DMS53 treated with DMSO at 0.1 percent for 48 hours (cell line): ENCODE results near the gene TIMP1.

Experiments used
- DNase-seq: peaks from one replicate; lab custom pipeline; 2025; ENCODE audit not compliant: unreplicated experiment; lab: John Stamatoyannopoulos, UW

TIMP1 gene

DNA sequence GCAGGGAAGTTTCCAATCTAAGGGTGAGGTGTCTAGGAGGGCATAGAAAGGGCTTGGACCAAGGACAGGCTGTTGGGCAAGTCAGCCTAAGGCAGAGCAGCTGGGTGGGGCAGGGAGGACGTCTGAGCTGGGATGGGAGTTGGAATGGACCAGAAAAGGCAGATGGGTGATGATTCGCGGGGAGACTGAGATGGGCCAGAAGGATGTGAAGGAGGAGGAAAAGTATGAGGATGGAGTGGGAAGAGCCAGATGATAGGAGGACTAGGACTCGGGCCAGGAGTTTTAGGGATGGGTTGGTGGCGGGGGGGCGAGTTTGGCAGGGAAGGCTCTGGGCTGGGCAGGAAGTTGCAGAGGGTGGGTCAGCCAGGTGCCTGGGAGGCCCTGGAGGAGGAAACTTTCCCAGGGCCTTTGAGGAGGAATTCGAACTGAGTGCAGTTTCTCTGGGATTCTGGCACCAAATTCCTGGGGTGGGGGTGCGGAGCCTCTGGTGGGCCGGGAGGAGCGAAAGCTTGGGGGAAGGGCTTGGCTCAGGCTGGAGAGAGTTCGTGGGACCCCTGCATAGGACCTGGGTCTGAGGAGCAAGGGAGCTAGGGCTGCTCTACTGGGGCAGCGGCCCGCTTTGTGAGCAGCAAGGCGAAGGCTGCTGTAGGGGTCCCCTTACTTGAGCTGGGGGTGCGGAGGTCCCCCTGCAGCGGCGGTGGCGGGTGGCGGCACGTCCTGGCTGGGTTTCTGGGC, 8.7 kb upstream of the TIMP1 start:
- no peak for DNase-seq

DNA sequence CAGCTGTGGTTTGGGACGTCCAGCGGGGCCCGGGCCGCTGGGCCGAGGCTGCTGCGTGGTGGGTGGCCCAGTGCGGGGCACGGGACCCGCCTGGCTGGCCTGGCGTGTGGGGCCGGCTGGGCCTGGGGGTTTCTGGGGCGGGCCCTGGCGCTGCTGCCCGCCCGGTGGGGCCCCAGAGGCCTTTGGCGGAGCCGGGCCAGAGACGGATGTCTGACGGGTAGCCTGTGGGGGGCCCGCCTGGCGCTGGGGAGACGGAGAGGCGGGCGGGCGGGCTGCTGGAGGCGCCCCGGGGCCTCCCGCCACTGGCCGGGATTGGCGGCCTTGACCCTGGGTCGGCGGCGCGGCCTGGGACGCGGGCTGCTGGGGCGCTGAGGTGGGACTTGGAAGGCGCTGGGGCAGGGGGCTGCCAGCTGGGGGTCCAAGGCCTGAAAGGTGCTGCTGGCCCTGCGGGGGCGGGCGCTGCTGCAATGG, 8.1 kb upstream of the TIMP1 start:
- no peak for DNase-seq

DNA sequence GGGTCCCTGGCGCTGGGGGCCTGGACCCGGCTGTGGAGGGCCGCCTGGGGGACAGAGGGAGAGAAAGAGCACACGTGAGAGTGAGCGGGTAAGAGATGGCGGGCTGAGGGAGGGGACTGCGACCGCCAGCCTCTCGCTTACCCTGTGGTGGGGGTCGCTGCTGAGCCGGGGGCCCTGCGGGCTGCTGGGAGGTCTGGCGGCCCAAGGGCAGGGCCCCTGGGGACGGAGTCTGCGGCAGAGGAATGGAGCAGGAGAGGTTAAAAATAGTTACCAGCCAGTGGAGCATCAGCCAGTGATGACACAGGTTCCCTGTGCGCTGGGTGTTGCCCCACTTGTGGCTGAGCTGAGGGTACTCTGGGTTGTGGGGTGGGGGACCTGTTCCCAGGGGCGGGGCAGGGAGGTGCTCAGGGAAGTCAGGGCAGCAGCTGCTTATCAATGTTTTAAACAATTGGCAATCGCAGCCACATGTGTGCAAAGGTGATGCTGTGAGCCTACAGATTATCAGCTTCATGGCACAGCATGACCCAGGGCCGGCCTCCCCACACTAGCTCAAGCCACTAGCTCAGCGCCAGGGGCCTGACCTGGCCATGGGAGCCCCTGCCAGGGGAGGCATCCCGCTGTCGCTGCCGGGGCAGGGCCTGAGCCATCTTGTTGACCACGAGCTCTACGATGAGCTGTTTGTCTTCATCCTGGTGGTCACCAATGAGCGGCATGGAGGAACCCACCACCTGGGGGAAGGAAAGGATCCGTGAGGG, 7.5 kb upstream of the TIMP1 start:
- no peak for DNase-seq

DNA sequence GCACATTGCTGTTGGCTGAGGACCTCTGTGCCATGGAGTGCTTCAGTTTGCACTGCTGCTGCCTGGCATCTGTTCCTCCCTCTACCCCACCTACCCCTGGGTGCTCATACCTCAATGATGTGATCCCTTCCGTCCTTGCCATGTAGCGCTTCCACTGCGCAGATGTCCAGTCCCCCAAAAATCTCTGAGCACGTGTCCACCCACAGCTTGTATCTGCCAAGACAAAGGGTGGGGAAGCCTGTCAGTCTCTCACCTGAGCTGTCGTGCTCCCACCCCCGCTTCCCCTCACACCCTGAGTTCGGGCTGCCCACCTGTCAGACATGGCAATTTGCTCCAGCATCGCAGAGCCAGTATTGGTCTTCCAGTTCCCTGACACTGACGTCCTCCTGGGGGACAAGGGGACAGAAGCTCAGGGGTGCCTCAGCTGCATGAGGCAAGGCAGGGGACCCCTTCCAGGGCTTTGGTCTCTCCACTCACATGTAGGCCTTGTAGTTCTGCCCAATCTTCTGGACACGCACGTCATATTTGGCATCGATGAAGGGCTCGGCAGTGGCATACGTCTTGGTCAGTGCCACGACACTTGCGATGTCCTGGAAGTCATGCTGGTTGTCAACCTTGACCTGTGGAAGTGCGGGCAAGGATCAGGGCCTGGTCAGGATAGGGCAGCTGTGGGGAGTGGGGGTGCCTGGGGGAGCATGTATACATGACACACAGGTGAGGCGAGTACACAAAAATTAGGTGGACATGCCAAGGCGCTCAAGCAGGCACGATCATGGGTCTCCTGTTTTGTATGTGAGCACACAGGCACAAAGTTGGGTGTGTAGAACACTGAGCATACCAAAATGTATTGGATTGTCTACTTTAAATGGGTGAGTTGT, 6.0 kb upstream of the TIMP1 start:
- no peak for DNase-seq

DNA sequence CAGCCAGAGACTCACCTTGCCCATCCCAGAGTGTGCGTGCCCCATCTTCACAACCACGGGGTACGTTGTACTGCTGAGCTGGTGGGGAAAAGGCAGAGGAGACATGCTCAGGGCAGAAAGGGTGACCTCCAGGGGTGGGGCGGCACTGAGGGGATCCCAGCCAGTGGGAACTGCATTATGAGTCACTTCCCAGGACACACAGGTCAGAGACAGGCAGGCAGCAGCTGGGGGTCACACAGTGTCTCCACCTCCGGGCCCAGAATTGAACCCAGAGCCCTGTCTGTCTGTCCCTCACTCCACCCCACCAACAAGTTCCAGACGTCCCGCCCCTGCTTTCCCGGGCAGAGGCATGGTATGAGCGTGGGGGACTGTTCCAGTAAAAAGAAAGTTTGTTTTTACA, 4.8 kb upstream of the TIMP1 start:
- DNase-seq, result no peak

DNA sequence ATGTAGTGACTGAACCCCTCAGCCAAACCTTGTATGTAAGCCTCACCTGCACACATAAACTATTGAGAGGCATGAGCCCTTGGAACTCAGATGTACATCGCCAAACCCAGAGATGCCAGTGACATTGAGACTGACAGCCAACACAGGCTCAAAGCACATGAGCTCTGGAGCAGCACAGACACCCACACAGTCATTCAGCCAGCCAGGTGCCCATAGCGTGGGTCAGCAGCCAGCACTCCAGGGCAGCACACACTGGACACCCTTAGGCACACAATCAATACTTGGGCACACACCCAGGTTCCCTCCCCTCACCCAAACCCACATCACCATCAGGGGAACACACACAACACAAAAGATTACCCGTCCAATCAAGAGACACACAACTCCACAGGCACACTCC, 4.3 kb upstream of the TIMP1 start:
- no peak for DNase-seq

DNA sequence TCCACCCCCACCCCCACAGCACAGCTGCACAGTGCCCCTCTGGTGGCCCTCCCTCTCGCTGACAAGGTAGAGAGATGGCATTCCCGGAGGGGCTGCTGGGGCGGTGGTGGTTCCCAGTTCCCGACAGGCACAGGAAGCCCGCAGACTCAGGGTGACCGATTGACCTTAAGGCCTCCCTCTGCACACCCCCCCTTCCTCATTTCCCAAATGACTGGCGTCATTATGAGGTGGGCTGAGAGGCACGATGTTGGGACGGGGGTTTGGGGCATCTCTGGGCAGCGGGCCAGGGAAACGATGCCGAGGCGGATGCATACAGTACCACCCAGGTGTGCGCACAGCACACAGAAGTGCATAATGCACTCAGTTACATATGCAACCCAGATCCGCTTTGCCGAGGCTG, 3.5 kb upstream of the TIMP1 start:
- DNase-seq, result no peak

DNA sequence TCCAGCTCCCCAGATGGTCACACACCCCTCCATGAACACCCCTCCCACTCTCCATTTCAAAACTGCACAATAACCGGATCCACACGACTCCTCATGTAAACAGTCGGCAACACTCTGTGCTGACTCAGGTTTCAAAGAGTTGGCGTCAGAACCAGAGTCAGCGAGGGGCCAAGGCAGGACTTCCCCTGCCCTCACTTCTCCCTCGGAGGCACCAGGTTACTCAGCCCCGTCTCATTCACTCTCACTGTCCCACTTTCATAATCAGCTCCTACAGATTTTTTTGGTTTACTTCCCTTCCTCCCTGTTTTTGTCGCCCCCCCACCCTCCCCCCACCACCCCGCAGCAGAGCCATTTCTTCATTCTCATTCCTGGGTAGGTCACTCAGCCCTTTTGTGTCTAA, 2.7 kb upstream of the TIMP1 start:
- DNase-seq, result no peak

DNA sequence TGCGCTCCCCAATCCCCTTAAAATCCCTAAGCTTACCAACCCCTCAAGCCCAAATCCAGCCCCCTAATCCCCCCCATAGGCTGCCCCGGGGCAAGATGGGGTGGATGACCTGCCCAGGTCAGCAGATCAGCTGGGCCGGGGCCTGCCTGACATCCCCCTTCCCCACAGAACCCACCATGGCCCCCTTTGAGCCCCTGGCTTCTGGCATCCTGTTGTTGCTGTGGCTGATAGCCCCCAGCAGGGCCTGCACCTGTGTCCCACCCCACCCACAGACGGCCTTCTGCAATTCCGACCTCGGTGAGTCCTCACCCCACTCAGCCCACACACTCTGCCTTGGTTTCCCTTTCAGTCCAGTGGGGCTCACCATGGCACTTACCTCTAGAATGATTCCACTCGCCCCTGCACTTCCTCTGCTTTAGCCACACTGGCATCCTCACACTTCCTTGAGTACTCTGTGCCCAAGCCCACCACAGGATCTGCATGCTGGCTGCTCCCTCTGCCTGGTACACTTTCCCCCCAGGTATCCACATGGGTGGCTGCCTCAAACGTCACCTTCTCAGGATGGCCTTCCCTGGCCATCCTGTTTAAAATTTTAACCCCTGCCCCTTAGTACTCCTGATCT, 1.1 kb downstream of the TIMP1 start:
- DNase-seq, result no peak

DNA sequence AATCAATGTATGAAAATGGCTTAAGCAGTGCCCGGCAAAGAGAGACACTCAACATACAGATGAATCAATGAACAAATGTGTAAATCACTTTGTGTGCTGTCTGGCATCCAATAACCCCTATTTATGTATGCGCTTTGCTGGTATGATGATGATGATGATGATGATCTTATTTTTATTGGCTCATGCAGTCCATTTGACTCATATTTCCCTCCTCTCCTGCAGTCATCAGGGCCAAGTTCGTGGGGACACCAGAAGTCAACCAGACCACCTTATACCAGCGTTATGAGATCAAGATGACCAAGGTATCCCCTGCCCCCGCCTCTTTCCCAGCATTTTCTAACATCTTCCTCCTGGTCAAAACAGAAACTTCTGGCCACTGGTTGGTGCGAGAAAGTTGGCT, 2.5 kb downstream of the TIMP1 start:
- no peak for DNase-seq

DNA sequence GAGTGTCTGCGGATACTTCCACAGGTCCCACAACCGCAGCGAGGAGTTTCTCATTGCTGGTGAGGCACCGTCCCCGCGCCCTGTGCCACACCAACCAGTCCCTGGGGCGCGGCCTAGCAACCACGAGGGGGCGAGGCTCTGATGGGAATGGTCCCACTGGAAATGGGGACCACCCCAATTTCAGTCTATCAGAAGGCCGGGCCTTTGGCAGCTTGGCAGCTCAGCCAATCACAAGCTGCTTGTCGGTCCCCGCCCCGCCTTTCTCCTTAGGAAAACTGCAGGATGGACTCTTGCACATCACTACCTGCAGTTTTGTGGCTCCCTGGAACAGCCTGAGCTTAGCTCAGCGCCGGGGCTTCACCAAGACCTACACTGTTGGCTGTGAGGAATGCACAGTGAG, 3.0 kb downstream of the TIMP1 start:
- no peak for DNase-seq

DNA sequence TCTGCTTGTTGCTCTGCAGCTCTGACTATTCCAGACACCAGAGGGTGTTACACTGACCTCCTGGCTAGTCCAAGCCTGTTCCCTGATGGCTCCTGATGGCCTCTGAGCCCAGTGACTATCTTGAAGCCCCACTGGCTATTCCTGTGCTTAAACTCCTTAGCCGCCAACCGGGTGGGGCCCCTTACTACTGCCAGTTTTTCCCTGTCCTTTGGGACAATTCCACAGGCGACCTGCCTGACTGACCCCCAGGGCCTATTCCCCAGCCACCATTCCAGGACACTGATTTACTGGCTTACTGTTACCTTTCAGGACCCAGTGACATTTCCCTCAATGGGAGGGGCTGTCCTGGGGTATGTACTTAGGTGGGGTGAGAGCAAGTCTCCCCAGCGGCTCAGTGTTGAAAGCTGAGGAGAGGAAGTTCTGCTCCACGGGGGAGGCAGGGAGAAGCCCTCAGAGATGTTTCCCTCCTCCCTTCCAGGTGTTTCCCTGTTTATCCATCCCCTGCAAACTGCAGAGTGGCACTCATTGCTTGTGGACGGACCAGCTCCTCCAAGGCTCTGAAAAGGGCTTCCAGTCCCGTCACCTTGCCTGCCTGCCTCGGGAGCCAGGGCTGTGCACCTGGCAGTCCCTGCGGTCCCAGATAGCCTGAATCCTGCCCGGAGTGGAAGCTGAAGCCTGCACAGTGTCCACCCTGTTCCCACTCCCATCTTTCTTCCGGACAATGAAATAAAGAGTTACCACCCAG, 4.0 kb downstream of the TIMP1 start:
- DNase-seq, result no peak

DNA sequence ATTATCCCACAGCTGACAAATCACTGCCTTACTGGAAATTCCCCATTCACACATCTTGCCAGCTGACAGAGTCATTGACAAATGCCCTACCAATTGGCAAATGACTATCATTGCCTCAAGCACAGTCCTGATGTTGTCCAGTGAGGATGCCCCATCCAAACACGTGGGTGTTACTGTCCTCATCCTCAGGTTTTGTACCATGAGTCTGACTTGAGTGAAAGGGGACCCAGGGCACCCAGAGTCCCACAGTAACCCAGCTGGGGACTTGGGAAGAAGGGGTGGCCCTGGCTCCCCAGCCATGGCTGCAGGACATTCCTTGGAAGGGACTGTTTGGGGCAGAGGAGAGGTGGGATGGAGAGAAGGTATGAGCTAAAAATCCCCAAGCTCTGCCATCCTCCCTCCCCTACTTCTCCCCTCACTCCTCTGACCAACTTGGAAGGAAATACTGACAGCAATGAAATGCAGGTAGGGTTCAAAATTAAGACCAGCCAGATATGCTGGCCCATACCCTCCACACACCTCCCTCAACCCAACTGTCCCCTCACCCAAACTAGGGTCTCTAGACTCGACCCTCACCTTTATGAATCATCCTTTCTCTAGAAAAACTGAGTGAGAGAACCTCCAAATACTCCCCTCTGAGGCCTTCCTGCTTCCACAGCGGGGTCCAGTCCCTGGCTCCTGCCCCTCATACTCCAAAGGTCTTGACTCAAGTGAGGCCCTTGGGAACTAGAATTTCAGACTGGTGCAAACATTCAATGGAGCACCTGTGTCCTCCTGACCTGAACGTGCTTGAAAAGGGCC, 5.1 kb downstream of the TIMP1 start:
- DNase-seq, result no peak

DNA sequence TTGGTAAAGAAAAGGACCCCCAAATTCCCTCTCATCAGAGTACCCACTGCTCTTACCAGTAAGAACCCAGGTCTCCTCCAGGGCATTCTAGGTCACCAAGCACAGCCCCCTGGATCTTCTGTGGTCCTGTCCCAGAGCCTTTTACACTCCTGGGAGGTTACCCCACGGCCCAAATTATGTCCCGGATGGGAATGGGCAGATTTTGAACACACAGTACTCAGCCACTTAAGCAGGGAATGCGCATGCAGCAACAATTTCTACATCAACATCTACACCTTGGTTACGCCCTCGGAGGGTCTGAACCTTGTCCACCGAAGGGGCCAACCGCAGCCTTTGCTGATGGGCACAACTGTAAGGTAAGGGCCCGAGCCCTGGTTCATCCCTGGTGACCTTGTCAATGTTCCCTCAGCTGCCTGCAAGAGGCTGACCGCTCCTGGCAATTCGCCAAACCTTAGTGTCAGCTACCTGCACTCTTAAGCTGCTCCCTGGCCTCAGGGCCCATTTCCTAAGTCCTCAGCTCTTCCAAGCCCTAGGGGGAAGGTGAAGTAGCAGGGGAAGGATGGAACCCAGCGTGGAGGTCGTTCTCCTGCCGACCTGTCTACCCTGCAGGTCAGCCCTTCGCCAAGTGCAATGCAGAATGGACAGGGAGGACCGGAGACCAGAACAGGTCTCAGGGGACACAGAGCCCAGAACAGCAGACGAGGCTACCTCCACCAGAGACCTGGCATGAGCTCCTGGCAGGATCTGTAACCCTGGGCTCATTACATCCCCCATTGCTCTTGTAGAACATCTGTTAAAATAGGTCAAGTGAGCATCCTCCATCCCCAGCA, 5.9 kb downstream of the TIMP1 start:
- DNase-seq, result no peak

DNA sequence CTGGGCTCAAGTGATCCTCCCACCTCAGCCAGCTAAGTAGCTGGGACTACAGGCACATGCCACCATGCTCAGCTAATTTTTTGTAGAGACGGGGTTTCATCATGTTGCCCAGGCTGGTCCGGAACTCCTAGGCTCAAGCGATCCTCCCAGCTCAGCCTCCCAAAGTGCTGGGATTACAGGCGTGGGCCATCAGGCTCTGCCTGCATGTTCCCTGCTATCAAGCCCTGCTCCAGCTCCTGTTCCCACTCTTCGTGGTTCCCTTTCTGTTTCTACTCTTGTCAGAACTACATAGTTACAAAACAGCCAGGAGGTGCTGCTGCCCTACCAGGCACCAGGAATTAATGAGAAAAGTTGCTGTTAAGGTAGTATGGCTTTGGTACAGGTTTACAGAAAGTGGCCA, 8.7 kb downstream of the TIMP1 start:
- DNase-seq, result no peak

DNA sequence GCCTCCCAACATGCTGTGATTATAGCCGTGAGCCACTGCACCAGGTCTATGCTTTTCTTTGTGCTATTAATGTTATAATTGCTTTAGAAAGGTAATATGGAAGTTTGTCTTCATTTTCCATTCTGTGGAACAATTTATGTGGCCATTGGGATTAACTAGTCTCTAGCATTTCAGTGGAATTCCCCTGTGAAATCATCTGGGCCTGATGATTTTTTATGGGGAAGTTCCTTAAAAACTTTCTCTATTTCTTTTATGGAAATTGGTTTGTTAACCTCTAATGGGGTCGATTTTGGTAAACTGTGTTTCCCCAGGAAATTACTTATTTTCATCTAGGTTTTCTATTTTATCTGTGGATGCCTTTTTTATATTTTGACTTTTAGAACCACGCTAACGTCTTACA, 11.3 kb downstream of the TIMP1 start:
- DNase-seq, result no peak

DNA sequence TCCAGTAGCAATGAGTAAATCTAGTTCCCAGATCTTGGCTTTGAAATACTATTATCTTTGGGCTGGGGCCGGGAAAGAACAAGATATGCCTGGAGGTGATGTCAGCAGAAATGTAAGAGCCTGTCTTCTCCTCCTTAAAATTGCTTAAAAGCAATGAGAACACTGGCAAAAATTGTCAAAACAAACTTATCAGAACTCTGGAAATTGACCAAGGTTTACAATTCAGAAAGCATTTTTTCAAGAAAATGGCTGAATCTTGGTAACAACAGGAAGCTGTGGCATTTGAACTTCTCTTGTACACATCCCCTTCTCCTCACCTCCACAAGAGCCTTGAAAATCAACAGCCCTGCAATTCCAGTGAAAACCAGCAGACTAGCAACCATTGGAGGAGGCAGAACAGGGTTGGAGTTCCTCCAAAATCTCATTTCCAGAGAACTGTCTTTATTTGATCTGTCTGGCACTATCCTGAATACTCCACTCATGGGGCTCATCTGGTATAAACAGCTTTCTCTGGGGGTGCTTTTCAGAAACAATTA, 13.5 kb downstream of the TIMP1 start:
- DNase-seq, result no peak

DNA sequence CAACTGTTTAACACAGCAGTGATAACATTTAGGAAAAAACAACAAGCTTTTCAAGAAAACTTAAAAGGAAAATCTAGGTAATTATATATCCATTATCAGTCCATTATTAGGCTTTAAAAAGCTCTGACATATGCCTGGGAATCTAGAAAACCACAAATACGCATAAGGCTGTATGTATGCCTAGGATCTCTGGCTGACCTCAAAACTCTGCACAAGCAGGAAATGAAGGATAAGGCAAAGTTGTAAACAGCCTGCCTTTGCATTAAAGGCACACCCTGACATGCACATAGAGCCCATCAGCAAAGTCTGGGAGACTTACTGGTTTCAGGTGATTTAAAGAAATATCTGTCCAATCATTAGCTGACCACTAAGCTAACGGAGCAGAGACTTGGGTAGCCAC, 14.0 kb downstream of the TIMP1 start:
- DNase-seq, result no peak

DNA sequence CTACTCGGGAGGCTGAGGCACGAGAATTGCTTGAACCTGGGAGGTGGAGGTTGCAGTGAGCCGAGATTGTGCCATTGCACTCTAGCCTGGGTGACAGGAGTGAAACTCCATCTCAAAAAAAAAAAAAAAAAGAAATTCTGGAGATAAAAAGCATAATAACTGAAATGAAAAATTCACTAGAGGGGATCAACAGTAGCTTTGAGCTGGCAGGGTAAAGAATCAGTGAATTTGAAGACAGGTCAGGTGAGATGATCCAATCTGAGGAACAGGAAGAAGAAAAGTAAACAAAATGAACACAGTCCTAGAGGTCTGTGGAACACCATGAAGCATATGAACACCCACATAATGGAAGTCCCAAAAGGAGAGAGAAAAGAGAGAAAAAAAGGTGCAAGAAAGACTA, 15.0 kb downstream of the TIMP1 start:
- no peak for DNase-seq
